C4-2B (cell line): ENCODE measurements around the gene EXPH5.

Experiments used
- CTCF ChIP-seq: fragments of 450-650 bp; conservative IDR thresholded peaks from 2 replicates; pipeline ENCODE4 v1.5.1; 2017; ENCODE audit warnings: mild to moderate bottlenecking
- ZFX ChIP-seq: fragments of 450-650 bp; IDR thresholded peaks from 2 replicates; pipeline ENCODE4 v1.6.1; 2017

- TF ChIP-seq CTCF, result no peak
- no peak for TF ChIP-seq ZFX
These were observed 71.2 kb downstream of the EXPH5 start for GRCh38 chr11:108522318-108522717.
